ENCODE measurements around the gene APOA1. TPM values are rescaled to one million over a fixed set of nuclear protein-coding genes. Genes with fewer than 3 reads are reported as not detected.

Gene APOA1
- total and polyA plus RNA-seq, 2 donors (not counting 1 experiment from before 2014, with no cell fraction given) = 0.46 TPM; not detected in 1

GRCh38 chr11:116862951-116863350 lies 25.5 kb upstream of the APOA1 start:
- H3K27me3 ChIP-seq (replicated peaks in 1 of 4; ENCODE audit: control extremely low read depth in 1 of 4, control insufficient read depth in 3 of 4, insufficient read depth in 4 of 4, low read length in 3 of 4) = no peaks in the 10 kb centered on the region
- no peak overlapping the region for H3K4me3 ChIP-seq (ENCODE audit: control extremely low read depth in 1 of 5, extremely low read depth in 1 of 5, insufficient read depth in 1 of 5, low read depth in 2 of 5, low read length in 4 of 5)
- no peak overlapping the region for H3K9ac ChIP-seq (ENCODE audit: low read length)
- no peaks in the 10 kb centered on the region for H3K4me1 ChIP-seq (ENCODE audit: control insufficient read depth in 2 of 2, insufficient read depth in 2 of 2, low read length in 2 of 2)
- Mint-ChIP-seq H3K9me3 (ENCODE audit: insufficient read depth) (no peaks in the 10 kb centered on the region), H3K27me3 (no peaks in the 10 kb centered on the region), H3K4me1 (no peaks in the 10 kb centered on the region), H3K4me3 (no peak overlapping the region), H3K27ac (no peak overlapping the region)
- H3K36me3 ChIP-seq (replicated peaks in 1 of 2; ENCODE audit: control extremely low read depth in 1 of 2, control insufficient read depth in 1 of 2, extremely low read depth in 1 of 2, insufficient read depth in 2 of 2, low read length in 1 of 2) = peaks cover 0 to 96% of the 10 kb centered on the region in 2 experiments
- ChIA-PET POLR2A (interaction anchor here (0.7 kb wide), 1 partner anchor 340 kb away, joined by 6 read pairs; no protein-coding TSS in a partner anchor), CTCF (interaction anchor here (0.7 to 1.1 kb wide), 3 partner anchors 10 to 243 kb away, joined by 3 to 5 read pairs (median 3); no protein-coding TSS in a partner anchor)
- DNase-seq = no peak
- no peaks in the 10 kb centered on the region for H3K9me3 ChIP-seq (ENCODE audit: control extremely low read depth in 1 of 3, control insufficient read depth in 2 of 3, insufficient read depth in 1 of 3, low read length in 2 of 3)
- intact Hi-C loops (cut with micrococcal nuclease) = no loop called here
- TF ChIP-seq EZH2 (IDR thresholded peaks at IDR 0.05; ENCODE audit: borderline replicate concordance, insufficient read depth, low read depth, low read length, poor library complexity, severe bottlenecking) (no peak), CTCF (IDR thresholded peaks at IDR 0.05) (no peak)
- no peak overlapping the region for H2AFZ ChIP-seq (ENCODE audit: insufficient read depth, low read depth, low read length, poor library complexity, severe bottlenecking)
- ATAC-seq (ENCODE audit: low read depth) = no peak
- H4K20me1 ChIP-seq (ENCODE audit: control insufficient read depth, insufficient read depth, low read length, poor library complexity, severe bottlenecking) = peaks cover 10% of the 10 kb centered on the region
- no peaks in the 10 kb centered on the region for H3K79me2 ChIP-seq (ENCODE audit: control insufficient read depth, insufficient read depth, low read length)
- 100% methylated on average over 2 of the region's 3 CpGs for WGBS (ENCODE audit: insufficient coverage)
- H3K4me2 ChIP-seq (replicated peaks; ENCODE audit: low read depth, low read length, poor library complexity, severe bottlenecking) = no peak overlapping the region
- no peak overlapping the region for H3K27ac ChIP-seq (ENCODE audit: low read length in 2 of 2)

GRCh38 chr11:116862185-116862584 lies 24.8 kb upstream of the APOA1 start:
- intact Hi-C loops (cut with micrococcal nuclease) = no loop called here
- H3K4me2 ChIP-seq (replicated peaks; ENCODE audit: low read depth, low read length, poor library complexity, severe bottlenecking) = no peak overlapping the region
- H3K36me3 ChIP-seq (replicated peaks in 1 of 2; ENCODE audit: control extremely low read depth in 1 of 2, control insufficient read depth in 1 of 2, extremely low read depth in 1 of 2, insufficient read depth in 2 of 2, low read length in 1 of 2) = peaks cover 2 to 96% of the 10 kb centered on the region in 2 experiments
- Mint-ChIP-seq H3K4me1 (no peaks in the 10 kb centered on the region), H3K4me3 (no peak overlapping the region), H3K27ac (no peak overlapping the region), H3K27me3 (no peaks in the 10 kb centered on the region), H3K9me3 (ENCODE audit: insufficient read depth) (no peaks in the 10 kb centered on the region)
- H3K9me3 ChIP-seq (ENCODE audit: control extremely low read depth in 1 of 3, control insufficient read depth in 2 of 3, insufficient read depth in 1 of 3, low read length in 2 of 3) = no peaks in the 10 kb centered on the region
- H3K4me1 ChIP-seq (ENCODE audit: control insufficient read depth in 2 of 2, insufficient read depth in 2 of 2, low read length in 2 of 2) = no peaks in the 10 kb centered on the region
- peaks cover 10% of the 10 kb centered on the region for H4K20me1 ChIP-seq (ENCODE audit: control insufficient read depth, insufficient read depth, low read length, poor library complexity, severe bottlenecking)
- CTCF ChIA-PET = interaction anchor here (0.7 to 1.1 kb wide), 3 partner anchors 9 to 244 kb away, joined by 3 to 5 read pairs (median 3); no protein-coding TSS in a partner anchor
- DNase-seq = no peak
- POLR2A ChIA-PET = no interaction called here
- no peak overlapping the region for H2AFZ ChIP-seq (ENCODE audit: insufficient read depth, low read depth, low read length, poor library complexity, severe bottlenecking)
- no peak overlapping the region for H3K27ac ChIP-seq (ENCODE audit: low read length in 2 of 2)
- TF ChIP-seq CTCF (IDR thresholded peaks at IDR 0.05) (no peak), EZH2 (IDR thresholded peaks at IDR 0.05; ENCODE audit: borderline replicate concordance, insufficient read depth, low read depth, low read length, poor library complexity, severe bottlenecking) (no peak)
- H3K27me3 ChIP-seq (replicated peaks in 1 of 4; ENCODE audit: control extremely low read depth in 1 of 4, control insufficient read depth in 3 of 4, insufficient read depth in 4 of 4, low read length in 3 of 4) = no peaks in the 10 kb centered on the region
- no peak for ATAC-seq (ENCODE audit: low read depth)
- no peak overlapping the region for H3K4me3 ChIP-seq (ENCODE audit: control extremely low read depth in 1 of 5, extremely low read depth in 1 of 5, insufficient read depth in 1 of 5, low read depth in 2 of 5, low read length in 4 of 5)
- whole genome bisulfite sequencing (ENCODE audit: insufficient coverage) = 100% methylated on average over 2 of the region's 3 CpGs
- no peaks in the 10 kb centered on the region for H3K79me2 ChIP-seq (ENCODE audit: control insufficient read depth, insufficient read depth, low read length)
- no peak overlapping the region for H3K9ac ChIP-seq (ENCODE audit: low read length)
